ENCODE measurements around the gene JAK2. TPM values are rescaled to one million over a fixed set of nuclear protein-coding genes. Genes with fewer than 3 reads are reported as not detected.
A peak's percentile ranks its signal among the peaks of the same experiment; 100 is the strongest.
"Not testable (repeated sequence)": the region's sequence is repeated elsewhere in the genome, so short reads cannot be mapped to it uniquely, and the experiment has no call there.

The JAK2 gene
- polyA plus RNA-seq (2012; ENCODE audit: insufficient read depth, insufficient read length) = 4.6 TPM

GRCh38 chr9:4984621-4985385 is at the start of gene JAK2:
TSS of gene JAK2 (plus strand) at chr9:4985272. CDS start at chr9:5021988, 36,716 bp downstream.
- H3K4me3 ChIP-seq (ENCODE audit: low read length) = peak within 1 kb of the TSS; percentile 74
- DNase-seq (ENCODE audit: low read depth, low spot score) = peak; percentile 74

DNA sequence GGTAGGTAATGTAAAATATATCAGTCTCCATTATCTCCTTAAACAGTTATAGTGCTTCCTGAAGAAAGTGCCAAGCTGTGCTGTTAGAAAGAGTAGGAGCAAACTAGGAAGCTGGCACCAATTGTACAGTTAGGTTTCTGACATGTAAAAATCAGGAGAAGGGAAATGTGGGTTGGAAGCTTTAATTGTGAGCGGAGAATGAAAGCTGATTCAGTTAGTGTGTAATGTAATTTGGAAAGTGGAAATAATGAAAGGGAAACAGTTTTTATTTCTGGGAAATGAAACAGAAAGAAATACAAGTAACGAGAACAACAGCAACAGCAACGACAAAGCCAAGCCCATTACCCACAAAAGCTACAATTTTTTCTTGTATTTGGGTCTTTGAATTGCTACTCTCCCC is 48.8 kb upstream of the JAK2 start:
- DNase-seq (ENCODE audit: low read depth, low spot score) = no peak
- no peak overlapping the region for H3K4me3 ChIP-seq (ENCODE audit: low read length)

DNA sequence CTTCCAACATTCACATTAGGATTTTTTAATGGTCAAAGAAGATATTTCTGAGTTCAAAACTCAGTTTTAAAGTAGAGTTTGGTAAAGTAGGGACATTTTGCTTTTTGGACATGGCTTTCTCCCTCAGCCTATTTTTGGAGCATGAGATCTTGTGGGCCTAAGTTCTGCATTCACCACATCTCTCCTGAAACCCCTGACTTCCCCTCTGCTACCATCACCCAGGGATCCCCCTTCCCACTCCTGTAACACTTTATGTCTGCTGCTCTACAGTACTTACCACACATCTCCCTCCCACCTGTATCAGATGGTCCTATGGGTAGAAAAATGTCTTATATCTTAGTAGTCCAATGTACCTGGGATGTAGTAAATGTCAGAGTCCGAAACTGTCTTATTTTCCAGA is 48.2 kb upstream of the JAK2 start:
- no peak for DNase-seq (ENCODE audit: low read depth, low spot score)
- no peak overlapping the region for H3K4me3 ChIP-seq (ENCODE audit: low read length)

- no peak for DNase-seq (ENCODE audit: low read depth, low spot score)
These were observed 47.6 kb upstream of the JAK2 start for GRCh38 chr9:4937446-4937845.

DNA sequence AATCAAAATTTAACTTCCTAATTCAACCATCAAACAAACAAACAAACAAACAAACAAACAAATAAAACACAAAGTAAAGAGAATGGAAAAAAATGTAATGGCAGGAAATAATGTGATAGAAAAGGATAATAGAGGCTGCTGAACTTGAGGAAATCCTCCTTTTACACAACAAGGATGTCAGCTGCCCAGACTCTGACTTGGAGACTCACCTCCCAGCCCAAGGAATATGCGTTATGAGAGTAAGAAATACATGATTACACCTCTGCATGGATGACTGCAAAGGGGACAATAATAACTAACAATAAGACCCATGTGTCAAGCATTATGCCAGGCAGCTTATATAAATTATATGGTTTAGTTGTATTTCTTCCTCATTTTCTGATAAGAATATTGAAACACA is 46.6 kb upstream of the JAK2 start:
- no peak for DNase-seq (ENCODE audit: low read depth, low spot score)
- H3K4me3 ChIP-seq (ENCODE audit: low read length) = no peak overlapping the region

More at GRCh38 chr9:4937446-4937845, 47.6 kb upstream of the JAK2 start:
- H3K4me3 ChIP-seq (ENCODE audit: low read length) = no peak overlapping the region

GRCh38 chr9:4939118-4939561 is 45.9 kb upstream of the JAK2 start:
- peak; percentile 33 for DNase-seq (ENCODE audit: low read depth, low spot score)
- H3K4me3 ChIP-seq (ENCODE audit: low read length) = no peak overlapping the region

- DNase-seq (ENCODE audit: low read depth, low spot score); H3K4me3 ChIP-seq (ENCODE audit: low read length): not testable (repeated sequence)
These were observed 42.9 kb upstream of the JAK2 start for GRCh38 chr9:4942042-4942691.

- no peak for DNase-seq (ENCODE audit: low read depth, low spot score)
- no peak overlapping the region for H3K4me3 ChIP-seq (ENCODE audit: low read length)
These were observed 41.7 kb upstream of the JAK2 start for GRCh38 chr9:4943346-4943745.

DNA sequence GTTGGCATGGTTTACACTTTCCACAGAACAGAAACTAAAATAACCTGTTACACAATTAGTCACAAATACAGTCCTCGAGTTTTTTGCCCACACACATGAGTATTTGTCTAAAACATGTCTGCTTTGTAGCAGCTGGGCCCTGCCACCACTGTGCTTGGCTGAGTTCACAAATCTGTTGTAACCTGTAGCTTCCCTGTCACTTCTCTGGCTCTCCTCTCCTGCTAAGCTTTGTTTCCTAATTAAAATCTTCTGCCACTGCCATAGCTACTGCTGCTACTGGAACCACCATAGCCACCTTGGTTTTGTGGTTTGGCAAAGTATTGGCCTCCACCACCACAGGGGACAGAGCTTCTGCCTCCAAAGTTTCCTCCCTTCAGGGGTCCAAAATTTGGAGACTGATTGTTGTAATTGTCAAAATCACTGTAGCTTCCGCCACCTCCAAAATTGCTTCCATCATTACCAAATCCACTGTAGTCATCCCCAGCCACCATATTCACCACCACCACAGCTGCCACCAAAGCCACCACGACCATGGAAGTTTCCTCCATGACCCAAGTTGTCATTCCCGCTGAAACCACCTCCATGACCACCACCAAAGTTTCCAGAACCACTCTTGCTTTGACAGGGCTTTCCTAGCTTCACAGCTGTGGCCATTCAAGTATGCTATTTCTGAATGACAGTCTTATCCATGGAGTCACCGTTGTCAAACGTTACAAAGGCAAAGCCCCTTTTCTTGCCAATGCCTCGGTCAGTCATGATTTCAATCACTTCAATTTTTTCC is 40.5 kb upstream of the JAK2 start:
- not testable (repeated sequence) for DNase-seq (ENCODE audit: low read depth, low spot score); H3K4me3 ChIP-seq (ENCODE audit: low read length)

- no peak for DNase-seq (ENCODE audit: low read depth, low spot score)
These were observed 38.1 kb upstream of the JAK2 start for GRCh38 chr9:4946937-4947336.

GRCh38 chr9:4955836-4956235 is 29.2 kb upstream of the JAK2 start:
- no peak overlapping the region for H3K4me3 ChIP-seq (ENCODE audit: low read length)
- no peak for DNase-seq (ENCODE audit: low read depth, low spot score)

More at GRCh38 chr9:4946937-4947336, 38.1 kb upstream of the JAK2 start:
- H3K4me3 ChIP-seq (ENCODE audit: low read length) = no peak overlapping the region

DNA sequence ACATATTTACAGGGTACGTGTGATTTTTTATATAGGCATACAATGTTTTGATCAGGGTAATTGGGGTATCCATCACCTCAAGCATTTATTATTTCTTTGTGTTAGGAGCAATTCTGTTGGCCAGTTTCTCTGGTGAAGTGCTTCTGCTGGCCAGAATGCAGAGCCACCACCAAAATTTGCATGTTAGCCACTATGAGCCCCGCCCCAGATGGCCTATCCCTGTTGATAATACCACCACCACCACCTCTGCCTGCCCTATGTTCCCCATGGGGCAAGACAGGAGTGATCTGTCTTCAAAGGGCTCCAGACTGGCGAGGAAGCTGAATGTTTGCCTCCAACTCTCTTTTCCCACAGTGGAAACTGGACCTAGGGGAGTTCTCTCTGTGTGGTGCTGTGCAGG is 26.0 kb upstream of the JAK2 start:
- no peak for DNase-seq (ENCODE audit: low read depth, low spot score)

DNA sequence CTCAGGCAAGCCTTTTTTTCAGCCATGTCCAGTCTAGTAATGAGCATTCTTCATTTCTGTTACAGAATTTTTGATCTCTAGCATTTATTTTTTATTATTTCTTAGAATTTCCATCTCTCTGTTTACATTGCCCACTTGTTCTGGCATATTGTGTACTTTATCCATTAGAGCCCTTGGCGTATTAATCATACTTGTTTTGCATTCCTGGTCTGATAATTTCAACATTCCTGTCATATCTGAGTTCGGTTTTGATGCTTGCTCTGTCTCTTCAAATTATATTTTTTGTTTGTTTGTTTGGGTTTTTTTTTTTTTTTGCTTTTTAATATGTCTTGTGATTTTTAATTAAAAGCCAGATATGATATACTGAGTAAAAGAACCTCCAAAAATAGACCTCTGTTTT is 23.0 kb upstream of the JAK2 start:
- H3K4me3 ChIP-seq (ENCODE audit: low read length) = no peak overlapping the region
- no peak for DNase-seq (ENCODE audit: low read depth, low spot score)

More for the DNA sequence above, 26.0 kb upstream of the JAK2 start:
- H3K4me3 ChIP-seq (ENCODE audit: low read length) = no peak overlapping the region

DNA sequence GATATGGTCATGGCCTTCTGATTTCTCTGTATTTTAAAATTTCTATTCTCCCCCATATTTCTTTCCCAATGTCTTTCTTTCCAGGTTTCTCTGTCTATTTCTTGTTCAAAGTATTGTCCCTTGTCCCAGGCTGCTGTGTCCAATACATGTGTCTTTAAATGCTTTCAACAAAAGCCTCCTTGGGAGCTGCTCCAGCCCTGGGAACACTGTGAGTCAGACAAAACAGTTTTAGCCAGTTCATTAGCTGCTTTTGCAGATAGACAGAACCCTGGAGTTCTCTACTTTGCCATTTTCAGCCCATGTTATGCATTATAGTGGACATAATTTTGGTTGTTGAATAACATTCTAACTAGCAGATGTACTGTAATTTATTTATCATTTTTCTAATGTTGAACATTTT is 20.5 kb upstream of the JAK2 start:
- H3K4me3 ChIP-seq (ENCODE audit: low read length) = no peak overlapping the region
- DNase-seq (ENCODE audit: low read depth, low spot score) = no peak

GRCh38 chr9:4965174-4965821 is 19.8 kb upstream of the JAK2 start:
- H3K4me3 ChIP-seq (ENCODE audit: low read length) = no peak overlapping the region
- DNase-seq (ENCODE audit: low read depth, low spot score) = no peak

DNA sequence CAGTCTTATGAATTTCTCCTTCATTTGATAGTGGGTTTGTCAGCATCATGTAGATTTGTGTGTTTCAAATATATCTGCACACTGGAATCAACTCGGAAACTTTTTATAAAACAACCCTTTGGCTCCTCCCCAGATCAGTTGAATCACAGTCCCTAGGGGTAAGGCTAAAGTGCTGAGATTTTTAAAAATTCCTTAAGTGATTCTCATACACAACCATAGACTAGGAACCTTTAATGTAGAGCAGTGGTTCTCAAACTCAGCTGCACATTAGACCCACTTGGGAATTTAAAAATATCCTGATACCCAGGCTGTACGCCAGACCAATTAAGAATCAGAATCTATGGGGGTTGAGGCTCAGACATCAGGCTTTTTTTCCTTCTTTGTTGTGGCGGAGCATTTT is 17.5 kb upstream of the JAK2 start:
- no peak overlapping the region for H3K4me3 ChIP-seq (ENCODE audit: low read length)
- no peak for DNase-seq (ENCODE audit: low read depth, low spot score)

GRCh38 chr9:4969130-4969529 is 15.9 kb upstream of the JAK2 start:
- H3K4me3 ChIP-seq (ENCODE audit: low read length) = no peak overlapping the region
- no peak for DNase-seq (ENCODE audit: low read depth, low spot score)

DNA sequence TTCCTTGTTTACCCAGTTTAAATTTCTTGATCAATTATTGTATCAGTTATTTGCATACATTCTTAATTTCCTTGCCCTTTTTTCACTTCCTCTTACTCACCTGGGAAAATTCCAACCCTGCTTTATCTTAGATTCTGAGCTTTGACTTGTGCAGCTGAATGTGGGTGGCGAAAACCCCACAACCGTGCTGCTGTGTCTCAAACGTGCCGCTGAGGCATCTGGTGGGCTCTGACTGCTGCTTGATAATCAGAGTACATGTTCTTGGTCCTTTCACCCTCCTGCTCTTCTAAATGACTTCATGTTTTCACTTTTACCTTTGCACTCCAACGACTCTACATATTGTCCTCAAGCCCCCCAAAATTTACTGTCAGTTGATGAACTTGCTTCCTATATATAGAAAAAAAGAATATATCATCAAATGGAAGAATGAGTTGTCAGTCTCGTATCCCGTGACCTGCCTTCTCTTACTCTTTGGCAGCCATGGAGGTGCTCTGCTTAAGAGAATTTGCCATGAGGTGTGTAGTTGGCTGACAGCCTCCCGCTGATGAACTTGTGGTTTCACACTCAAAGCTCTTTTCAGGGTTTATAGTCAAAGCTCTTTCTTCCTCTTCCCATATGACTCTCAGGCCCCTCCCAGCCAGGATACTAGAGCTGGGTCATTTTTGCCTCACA is 14.0 kb upstream of the JAK2 start:
- no peak overlapping the region for H3K4me3 ChIP-seq (ENCODE audit: low read length)
- DNase-seq (ENCODE audit: low read depth, low spot score) = peak; percentile 26

GRCh38 chr9:4973246-4973645 is 11.8 kb upstream of the JAK2 start:
- no peak for DNase-seq (ENCODE audit: low read depth, low spot score)
- H3K4me3 ChIP-seq (ENCODE audit: low read length) = no peak overlapping the region

All from Jurkat, Clone E6-1 (cell line).